Measurements from ENCODE around the gene GNRH2. TPM values are rescaled to one million over a fixed set of nuclear protein-coding genes. Genes with fewer than 3 reads are reported as not detected.
A peak's percentile ranks its signal among the peaks of the same experiment; 100 is the strongest.

GNRH2 gene
- total and polyA plus RNA-seq, 2 donors (not counting 1 experiment from before 2014, with no cell fraction given), result 2.5 TPM; not detected in 1

DNA sequence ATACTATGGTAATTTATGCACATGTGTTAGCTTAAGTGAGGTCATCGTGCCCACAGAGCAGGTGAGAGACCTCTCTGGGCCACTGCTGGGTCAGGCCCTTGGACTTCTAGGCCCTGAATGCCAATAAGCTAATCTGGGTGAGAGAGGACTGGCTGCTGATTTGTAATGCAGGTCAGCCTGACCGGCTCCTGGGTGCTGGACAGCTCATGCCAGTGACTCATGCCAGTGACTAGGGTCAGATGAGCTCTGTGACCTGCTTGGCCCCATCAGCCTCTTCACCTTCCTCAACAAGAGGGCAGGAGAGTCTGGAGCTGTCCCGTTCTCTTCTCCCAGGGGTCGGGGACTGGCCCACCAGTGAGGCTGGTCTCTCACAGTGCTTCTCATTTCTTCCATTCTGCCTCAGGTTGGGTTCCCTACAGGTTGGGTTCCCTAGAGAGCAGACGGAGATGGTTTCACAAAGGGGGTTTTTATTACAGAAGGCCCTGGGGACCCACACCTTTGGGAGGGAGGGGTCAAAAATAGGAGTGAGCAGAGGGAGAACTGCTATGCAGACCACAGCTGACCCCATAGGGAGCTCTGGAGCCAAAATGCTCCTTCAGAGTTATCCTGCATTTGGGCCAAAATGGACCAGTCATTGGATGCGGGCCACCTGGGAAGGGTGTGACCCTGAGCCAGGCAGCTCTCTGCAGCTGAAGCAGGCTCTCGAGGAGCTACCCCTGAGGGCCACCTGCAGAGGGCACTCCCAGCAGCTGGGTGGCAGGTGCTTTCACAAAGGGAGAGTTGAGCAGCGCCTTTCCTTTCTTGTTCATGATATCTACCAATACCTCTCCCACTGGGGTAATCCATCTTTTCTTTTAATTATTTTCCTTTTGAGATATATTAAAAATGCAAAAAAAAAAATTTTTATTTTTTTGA lies 25.8 kb downstream of the GNRH2 start:
- no peaks in the 10 kb centered on the region for H3K9me3 Mint-ChIP-seq (ENCODE audit: insufficient read depth)
- intact Hi-C loops (cut with micrococcal nuclease), result no loop called here
- Histone ChIP-seq H3K79me2 (ENCODE audit: control insufficient read depth, insufficient read depth, low read length) (peaks cover 6% of the 10 kb centered on the region), H3K36me3 (replicated peaks in 1 of 2; ENCODE audit: control extremely low read depth in 1 of 2, control insufficient read depth in 1 of 2, extremely low read depth in 1 of 2, insufficient read depth in 2 of 2, low read length in 1 of 2) (no peaks in the 10 kb centered on the region), H3K27ac (ENCODE audit: low read length in 2 of 2) (no peak overlapping the region), H3K27me3 (replicated peaks in 1 of 4; ENCODE audit: control extremely low read depth in 1 of 4, control insufficient read depth in 3 of 4, insufficient read depth in 4 of 4, low read length in 3 of 4) (peaks cover 0 to 12% (median 2%) of the 10 kb centered on the region in 4 experiments), H3K4me3 (ENCODE audit: control extremely low read depth in 1 of 5, extremely low read depth in 1 of 5, insufficient read depth in 1 of 5, low read depth in 2 of 5, low read length in 4 of 5) (no peak overlapping the region), H4K20me1 (ENCODE audit: control insufficient read depth, insufficient read depth, low read length, poor library complexity, severe bottlenecking) (no peaks in the 10 kb centered on the region), H3K4me1 (ENCODE audit: control insufficient read depth in 2 of 2, insufficient read depth in 2 of 2, low read length in 2 of 2) (peaks cover 14 to 15% of the 10 kb centered on the region in 2 donors), H2AFZ (ENCODE audit: insufficient read depth, low read depth, low read length, poor library complexity, severe bottlenecking) (no peak overlapping the region), H3K9me3 (ENCODE audit: control extremely low read depth in 1 of 3, control insufficient read depth in 2 of 3, insufficient read depth in 1 of 3, low read length in 2 of 3) (peaks cover 0 to 8% (median 0%) of the 10 kb centered on the region in 3 donors), H3K9ac (ENCODE audit: low read length) (no peak overlapping the region), H3K4me2 (replicated peaks; ENCODE audit: low read depth, low read length, poor library complexity, severe bottlenecking) (no peak overlapping the region)
- H3K4me3 Mint-ChIP-seq, result no peak overlapping the region
- H3K27me3 Mint-ChIP-seq, result no peaks in the 10 kb centered on the region
- H3K4me1 Mint-ChIP-seq, result peaks cover 31% of the 10 kb centered on the region
- ATAC-seq (ENCODE audit: low read depth), result peak; percentile 25
- CTCF ChIA-PET, result interaction anchor here (0.7 to 5.2 kb wide), 8 partner anchors 14 to 49 kb away, joined by 3 to 43 read pairs (median 4); no protein-coding TSS in a partner anchor
- 95% methylated on average over 5 of the region's 8 CpGs for WGBS (ENCODE audit: insufficient coverage)
- TF ChIP-seq EZH2 (IDR thresholded peaks at IDR 0.05; ENCODE audit: borderline replicate concordance, insufficient read depth, low read depth, low read length, poor library complexity, severe bottlenecking) (no peak), CTCF (IDR thresholded peaks at IDR 0.05) (peak; percentile 23)
- H3K27ac Mint-ChIP-seq, result no peak overlapping the region
- DNase-seq, result peak; percentile 53
- POLR2A ChIA-PET, result no interaction called here

DNA sequence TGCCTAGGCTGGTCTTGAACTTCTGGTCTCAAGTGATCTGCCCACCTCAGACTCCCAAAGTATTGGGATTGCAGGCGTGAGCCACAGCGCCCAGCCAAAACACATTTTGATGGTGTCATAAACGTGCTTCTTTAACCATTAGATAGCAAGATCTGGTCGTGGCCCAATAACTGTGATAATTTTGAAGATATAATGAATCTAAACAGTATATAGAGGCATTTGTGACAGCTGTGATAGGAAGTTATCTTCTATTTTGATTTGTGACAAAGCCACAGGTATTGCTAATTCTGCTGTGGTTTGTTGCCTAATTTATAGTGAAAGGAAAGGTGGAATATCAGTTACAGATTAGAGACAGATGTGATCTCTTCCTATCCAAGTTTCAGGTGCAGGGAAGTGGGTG lies 27.3 kb downstream of the GNRH2 start:
- Mint-ChIP-seq H3K27me3 (peaks cover 2% of the 10 kb centered on the region), H3K27ac (peak overlapping the region; percentile 8)

More for the DNA sequence above, 27.3 kb downstream of the GNRH2 start:
- Histone ChIP-seq H3K4me1 (ENCODE audit: control insufficient read depth in 2 of 2, insufficient read depth in 2 of 2, low read length in 2 of 2) (peaks cover 15 to 19% of the 10 kb centered on the region in 2 donors), H2AFZ (ENCODE audit: insufficient read depth, low read depth, low read length, poor library complexity, severe bottlenecking) (no peak overlapping the region), H3K4me3 (ENCODE audit: control extremely low read depth in 1 of 5, extremely low read depth in 1 of 5, insufficient read depth in 1 of 5, low read depth in 2 of 5, low read length in 4 of 5) (no peak overlapping the region), H3K9me3 (ENCODE audit: control extremely low read depth in 1 of 3, control insufficient read depth in 2 of 3, insufficient read depth in 1 of 3, low read length in 2 of 3) (peaks cover 0 to 8% (median 0%) of the 10 kb centered on the region in 3 donors), H4K20me1 (ENCODE audit: control insufficient read depth, insufficient read depth, low read length, poor library complexity, severe bottlenecking) (no peaks in the 10 kb centered on the region), H3K27me3 (replicated peaks in 1 of 4; ENCODE audit: control extremely low read depth in 1 of 4, control insufficient read depth in 3 of 4, insufficient read depth in 4 of 4, low read length in 3 of 4) (peaks cover 0 to 14% (median 2%) of the 10 kb centered on the region in 4 experiments), H3K27ac (ENCODE audit: low read length in 2 of 2) (no peak overlapping the region), H3K9ac (ENCODE audit: low read length) (no peak overlapping the region), H3K79me2 (ENCODE audit: control insufficient read depth, insufficient read depth, low read length) (peaks cover 6% of the 10 kb centered on the region), H3K36me3 (replicated peaks in 1 of 2; ENCODE audit: control extremely low read depth in 1 of 2, control insufficient read depth in 1 of 2, extremely low read depth in 1 of 2, insufficient read depth in 2 of 2, low read length in 1 of 2) (no peaks in the 10 kb centered on the region), H3K4me2 (replicated peaks; ENCODE audit: low read depth, low read length, poor library complexity, severe bottlenecking) (no peak overlapping the region)
- WGBS (ENCODE audit: insufficient coverage), result no CpG with 5 or more reads among the region's 4 CpGs
- TF ChIP-seq EZH2 (IDR thresholded peaks at IDR 0.05; ENCODE audit: borderline replicate concordance, insufficient read depth, low read depth, low read length, poor library complexity, severe bottlenecking) (no peak), CTCF (IDR thresholded peaks at IDR 0.05) (no peak)
- DNase-seq, result no peak
- peaks cover 30% of the 10 kb centered on the region for H3K4me1 Mint-ChIP-seq
- no peaks in the 10 kb centered on the region for H3K9me3 Mint-ChIP-seq (ENCODE audit: insufficient read depth)
- POLR2A ChIA-PET, result no interaction called here
- ATAC-seq (ENCODE audit: low read depth), result no peak
- CTCF ChIA-PET, result interaction anchor here (5.2 kb wide), 1 partner anchor 44 kb away, joined by 43 read pairs; no protein-coding TSS in a partner anchor
- intact Hi-C loops (cut with micrococcal nuclease), result loop anchor here (5.0 to 10.0 kb wide), 2 partner anchors 47 to 84 kb away; partner anchors contain the start of genes FASTKD5 and UBOX5
- H3K4me3 Mint-ChIP-seq, result peak overlapping the region; percentile 81
